Activated naive CD4-positive, alpha-beta T cell treated with anti-CD3 and anti-CD28 coated beads for 36 hours (primary cell): ENCODE data around the gene HESX1. TPM values are rescaled to one million over a fixed set of nuclear protein-coding genes. Genes with fewer than 3 reads are reported as not detected.

Experiments
- CTCF ChIA-PET: fragments of 350-600 bp; sonication (Branson Sonifier 250); formaldehyde crosslinking; loops from one replicate; lab custom pipeline; 2021; ENCODE audit warnings: antibody characterized with exemption; lab: Charles Lee
- DNase-seq: peaks from one replicate; pipeline ENCODE4 v3.0.0-alpha.2; 2020
- H3K27ac Mint-ChIP-seq: one replicate; pipeline ENCODE4 v1.8.0; 2021; ENCODE audit warnings: mild to moderate bottlenecking, mixed read lengths
- H3K27me3 Mint-ChIP-seq: one replicate; pipeline ENCODE4 v1.8.0; 2021; ENCODE audit warnings: low read depth, mixed read lengths
- H3K36me3 Mint-ChIP-seq: one replicate; pipeline ENCODE4 v1.8.0; 2021; ENCODE audit warnings: low read depth, mixed read lengths
- H3K4me1 Mint-ChIP-seq: one replicate; pipeline ENCODE4 v1.8.0; 2021; ENCODE audit warnings: low read depth, mixed read lengths
- H3K4me3 Mint-ChIP-seq: one replicate; pipeline ENCODE4 v1.8.0; 2021; ENCODE audit warnings: mild to moderate bottlenecking, moderate library complexity, mixed read lengths
- H3K9me3 Mint-ChIP-seq: one replicate; pipeline ENCODE4 v1.8.0; 2021; ENCODE audit warnings: mixed read lengths
- intact Hi-C: fragments of 100-400 bp; cut with micrococcal nuclease; formaldehyde crosslinking; loops from one replicate; pipeline ENCODE4 v1.15.1; 2023
- total RNA-seq, 2 experiments: library from RNA; stranded (reverse); gene quantifications; one replicate each; pipeline ENCODE4 v1.2.3, GENCODE V29; 2021

HESX1 gene
- total RNA-seq, 2 experiments from 2014 or later = 1.5 to 1.6 TPM

DNA sequence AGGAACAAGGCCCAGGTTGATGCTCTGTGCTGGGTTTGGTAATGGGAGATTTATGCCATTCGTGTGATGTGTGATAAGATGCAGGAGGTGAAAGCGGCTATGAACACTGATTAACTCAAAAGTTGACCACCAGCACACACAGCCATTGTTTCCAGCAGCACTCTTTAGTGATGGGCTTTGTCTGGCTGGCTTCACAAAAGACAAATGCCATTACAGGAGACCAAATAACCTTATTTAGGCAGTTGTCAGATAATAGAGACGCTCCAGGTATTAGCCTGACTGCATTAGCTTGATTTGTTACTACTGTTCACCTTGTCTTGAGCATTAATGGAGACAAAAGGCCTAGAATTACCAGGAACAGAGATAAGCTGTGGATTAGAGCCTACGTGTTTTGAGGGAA, 5.1 kb downstream of the HESX1 start:
- Mint-ChIP-seq H3K27ac (no peak overlapping the region), H3K27me3 (peaks cover 6% of the 10 kb centered on the region), H3K36me3 (no peaks in the 10 kb centered on the region), H3K4me3 (no peak overlapping the region), H3K4me1 (no peaks in the 10 kb centered on the region), H3K9me3 (no peaks in the 10 kb centered on the region)
- CTCF ChIA-PET = no interaction called here
- no peak for DNase-seq
- intact Hi-C loops = no loop called here

DNA sequence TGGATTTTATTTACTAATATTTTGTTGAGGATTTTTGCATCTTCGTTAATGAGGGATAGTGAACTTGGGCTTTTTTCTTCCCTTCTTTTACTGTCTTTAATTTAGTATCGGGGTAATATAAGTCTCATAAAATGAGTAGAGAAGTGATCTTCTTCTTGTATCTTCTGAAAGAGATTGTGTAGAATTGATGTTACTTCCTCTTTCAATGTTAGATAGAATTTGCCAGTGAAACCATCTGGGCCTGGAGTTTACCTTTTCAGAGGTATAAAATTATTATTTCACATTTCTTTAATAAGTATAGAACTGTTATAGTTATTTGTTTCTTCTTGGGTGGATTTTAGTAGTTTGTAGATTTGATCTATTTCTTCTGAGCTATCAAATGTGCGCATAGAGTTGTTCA, 7.8 kb downstream of the HESX1 start:
- intact Hi-C loops = no loop called here
- Mint-ChIP-seq H3K4me1 (no peaks in the 10 kb centered on the region), H3K27ac (no peak overlapping the region), H3K4me3 (no peak overlapping the region), H3K9me3 (no peaks in the 10 kb centered on the region), H3K27me3 (peaks cover 6% of the 10 kb centered on the region), H3K36me3 (no peaks in the 10 kb centered on the region)
- no peak for DNase-seq
- CTCF ChIA-PET = no interaction called here

DNA sequence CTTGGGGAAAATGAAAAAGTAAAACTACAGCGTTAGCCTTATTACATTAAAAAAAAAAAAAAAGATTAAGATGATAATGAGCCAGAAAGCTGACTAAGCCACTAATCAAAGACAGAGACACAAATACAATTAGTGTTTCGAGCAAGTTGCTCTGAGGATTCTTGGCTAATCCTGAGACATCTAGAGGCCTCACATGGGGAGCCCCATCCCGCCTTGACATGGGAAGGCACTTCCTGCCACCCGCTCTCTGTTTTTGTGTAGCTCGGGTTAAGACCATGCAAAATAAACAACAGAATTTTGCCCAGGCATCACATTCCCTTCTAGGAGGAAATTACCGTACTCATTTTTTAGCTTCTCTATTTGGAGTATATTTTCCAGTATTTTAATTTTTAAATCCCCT, 15.3 kb downstream of the HESX1 start:
- CTCF ChIA-PET = interaction anchor here (0.7 to 1.0 kb wide), 2 partner anchors 15 to 118 kb away, joined by 3 read pairs; no protein-coding TSS in a partner anchor
- Mint-ChIP-seq H3K27ac (no peak overlapping the region), H3K9me3 (no peaks in the 10 kb centered on the region), H3K27me3 (no peaks in the 10 kb centered on the region), H3K36me3 (no peaks in the 10 kb centered on the region), H3K4me3 (no peak overlapping the region), H3K4me1 (no peaks in the 10 kb centered on the region)
- no peak for DNase-seq
- intact Hi-C loops = no loop called here

DNA sequence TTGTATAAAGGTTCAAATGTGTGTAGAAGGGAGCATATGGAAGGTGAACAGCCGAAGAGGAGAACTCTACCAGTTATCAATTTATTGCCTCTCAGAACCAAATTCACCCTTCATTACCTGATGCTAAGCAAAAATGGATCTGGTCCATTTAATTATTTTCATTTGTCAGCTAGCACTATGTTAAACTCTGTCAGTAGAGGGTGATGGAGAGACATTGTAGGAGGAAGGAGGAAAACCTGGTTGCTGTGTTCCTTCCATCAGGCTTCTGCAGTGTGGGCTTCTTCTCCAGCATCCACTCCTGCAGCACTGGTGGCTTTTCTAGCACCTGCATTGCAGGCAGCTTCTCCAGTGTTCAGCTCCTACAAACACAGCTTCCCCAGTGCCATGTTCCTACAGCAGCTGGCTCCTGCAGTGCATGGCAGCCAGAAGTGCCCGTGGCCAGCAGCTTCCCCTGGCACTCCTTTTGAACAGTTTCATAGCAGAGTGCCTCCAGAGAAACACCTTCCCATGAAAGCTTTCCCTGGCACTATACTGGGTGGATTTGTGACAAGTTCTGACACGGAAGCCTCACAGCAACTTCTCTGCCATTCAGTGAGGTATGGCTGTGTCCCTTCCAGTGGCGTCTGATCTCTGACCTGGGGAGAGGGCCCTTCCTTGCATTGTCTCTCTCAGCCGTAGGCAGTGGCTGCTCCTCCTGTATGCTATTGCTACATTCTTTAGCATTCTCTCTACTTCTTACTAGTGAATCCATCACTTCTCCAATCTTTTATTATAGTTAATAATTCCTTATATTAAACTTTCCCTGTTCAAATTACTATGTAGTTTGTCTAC, 20.0 kb downstream of the HESX1 start:
- intact Hi-C loops = loop anchor here (10.0 kb wide), 3 partner anchors 375 to 675 kb away; partner anchors contain the start of gene PDE12
- H3K9me3 Mint-ChIP-seq = no peaks in the 10 kb centered on the region
- no peaks in the 10 kb centered on the region for H3K4me1 Mint-ChIP-seq
- DNase-seq = no peak
- no peaks in the 10 kb centered on the region for H3K36me3 Mint-ChIP-seq
- H3K27me3 Mint-ChIP-seq = peaks cover 3% of the 10 kb centered on the region
- no peak overlapping the region for H3K27ac Mint-ChIP-seq
- CTCF ChIA-PET = no interaction called here
- H3K4me3 Mint-ChIP-seq = no peak overlapping the region

DNA sequence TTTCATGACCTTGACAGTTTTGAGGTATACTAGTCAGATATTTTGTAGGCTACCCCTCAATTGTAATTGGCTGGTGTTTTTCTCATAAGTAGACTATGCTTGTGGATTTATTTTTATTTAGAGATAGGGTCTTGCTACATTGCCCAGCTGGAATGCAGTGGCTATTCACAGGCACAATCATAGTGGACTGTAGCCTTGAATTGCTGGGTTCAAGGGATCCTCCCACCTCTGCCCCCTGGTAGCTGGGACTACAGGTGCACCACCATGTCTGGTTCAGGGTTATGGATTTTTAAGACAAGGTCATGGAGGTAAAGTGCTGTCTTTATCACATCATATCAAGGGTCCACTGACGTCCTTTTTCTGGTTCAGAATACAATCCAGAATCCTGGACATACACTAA, 23.7 kb downstream of the HESX1 start:
- Mint-ChIP-seq H3K27ac (no peak overlapping the region), H3K4me1 (no peaks in the 10 kb centered on the region), H3K4me3 (no peak overlapping the region), H3K27me3 (peaks cover 6% of the 10 kb centered on the region), H3K36me3 (no peaks in the 10 kb centered on the region), H3K9me3 (no peaks in the 10 kb centered on the region)
- intact Hi-C loops = loop anchor here (10.0 kb wide), 3 partner anchors 379 to 679 kb away; partner anchors contain the start of gene PDE12
- CTCF ChIA-PET = no interaction called here
- no peak for DNase-seq

DNA sequence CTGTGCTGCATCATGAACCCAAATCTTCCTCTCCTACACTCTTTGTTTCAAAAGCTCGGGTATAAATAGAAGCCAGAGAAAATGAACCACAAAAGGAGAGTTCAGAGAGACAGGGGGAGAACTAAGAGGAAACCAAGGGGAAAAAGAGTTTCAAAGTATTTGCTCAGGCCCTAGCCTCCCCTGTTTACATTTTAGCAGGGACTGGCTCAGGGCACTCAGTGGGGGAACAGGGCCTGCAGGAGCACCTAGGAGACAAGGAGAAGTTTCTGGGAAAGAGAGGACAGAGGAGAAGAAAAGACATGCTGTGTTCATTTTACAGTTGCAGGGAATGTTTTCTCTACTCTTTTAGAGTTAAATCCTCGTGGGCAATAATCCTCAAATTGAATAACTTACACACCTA, 26.1 kb downstream of the HESX1 start:
- no peak for DNase-seq
- Mint-ChIP-seq H3K4me3 (no peak overlapping the region), H3K27ac (no peak overlapping the region), H3K4me1 (peaks cover 2% of the 10 kb centered on the region), H3K9me3 (no peaks in the 10 kb centered on the region), H3K36me3 (no peaks in the 10 kb centered on the region), H3K27me3 (peaks cover 22% of the 10 kb centered on the region)
- CTCF ChIA-PET = interaction anchor here (1.0 kb wide), 1 partner anchor 22 kb away, joined by 3 read pairs; no protein-coding TSS in a partner anchor
- intact Hi-C loops = loop anchor here (10.0 kb wide), 3 partner anchors 381 to 681 kb away; partner anchors contain the start of gene PDE12

DNA sequence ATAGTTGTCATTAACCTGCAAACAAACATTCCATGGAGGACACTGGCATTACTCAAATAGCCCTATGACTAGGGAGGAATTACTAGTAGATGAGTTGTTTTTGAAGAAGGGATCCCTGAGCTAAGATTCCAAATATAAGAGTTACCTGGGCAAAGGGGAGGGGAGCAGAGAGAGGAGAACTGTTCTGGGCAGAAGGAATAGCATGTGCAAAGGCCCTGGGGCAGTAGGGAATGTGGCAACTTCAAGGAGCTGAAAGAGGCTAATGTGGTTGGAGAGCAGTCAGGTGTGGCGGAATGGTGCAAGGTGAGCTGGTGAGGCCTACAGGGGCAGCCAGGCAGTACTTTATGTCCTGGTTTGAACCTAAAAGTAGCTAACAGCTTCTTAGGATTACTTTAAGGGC, 28.8 kb downstream of the HESX1 start:
- no peak for DNase-seq
- H3K36me3 Mint-ChIP-seq = no peaks in the 10 kb centered on the region
- no peak overlapping the region for H3K27ac Mint-ChIP-seq
- CTCF ChIA-PET = interaction anchor here (0.5 to 2.8 kb wide), 10 partner anchors 7 to 997 kb away, joined by 3 to 20 read pairs (median 4); no protein-coding TSS in a partner anchor
- no peaks in the 10 kb centered on the region for H3K9me3 Mint-ChIP-seq
- H3K27me3 Mint-ChIP-seq = peaks cover 44% of the 10 kb centered on the region
- H3K4me1 Mint-ChIP-seq = peaks cover 2% of the 10 kb centered on the region
- H3K4me3 Mint-ChIP-seq = no peak overlapping the region
- intact Hi-C loops = loop anchor here (1.0 to 10.0 kb wide), 6 partner anchors 56 to 684 kb away; partner anchors contain the start of genes APPL1 and PDE12

DNA sequence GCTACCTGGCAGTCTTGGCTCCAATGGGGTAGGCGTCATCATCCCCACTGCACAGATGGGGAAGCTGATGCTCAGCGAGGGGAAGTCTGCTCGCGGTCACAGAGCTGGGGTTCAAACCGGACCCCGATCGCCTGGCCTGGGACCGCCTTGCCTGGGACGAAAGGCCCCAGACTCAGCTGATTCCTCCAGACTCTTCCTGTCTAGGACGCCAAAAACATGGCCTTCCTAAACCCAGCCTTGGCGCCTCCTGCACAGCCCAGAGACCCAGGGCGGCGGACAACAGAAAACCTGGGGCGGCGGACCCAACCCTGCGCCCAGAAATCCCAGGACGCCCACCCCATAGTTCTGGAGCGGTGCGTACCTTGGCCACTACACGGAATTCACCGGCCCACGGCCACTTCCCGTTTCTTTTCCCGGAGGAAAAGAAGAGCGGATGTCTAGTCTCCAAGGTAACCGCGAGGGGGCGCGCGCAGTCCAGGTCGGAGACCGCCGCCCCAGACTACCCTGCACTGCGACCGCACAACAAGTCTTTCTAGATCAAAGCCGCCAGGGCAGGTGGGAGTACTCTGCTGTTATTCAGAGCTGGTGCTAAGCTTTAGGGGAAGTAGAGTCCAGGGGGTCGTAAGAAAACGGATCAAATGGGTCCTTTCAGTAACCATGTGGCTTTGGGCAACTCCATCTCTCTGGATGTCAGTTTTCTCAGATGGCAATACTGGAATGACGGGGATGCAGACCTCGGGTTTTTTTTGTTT, 29.7 kb downstream of the HESX1 start:
- H3K36me3 Mint-ChIP-seq = no peaks in the 10 kb centered on the region
- H3K9me3 Mint-ChIP-seq = no peaks in the 10 kb centered on the region
- peaks cover 2% of the 10 kb centered on the region for H3K4me1 Mint-ChIP-seq
- peak; percentile 77 for DNase-seq
- no peak overlapping the region for H3K27ac Mint-ChIP-seq
- intact Hi-C loops = loop anchor here (1.0 to 10.0 kb wide), 6 partner anchors 57 to 685 kb away; partner anchors contain the start of genes APPL1 and PDE12
- CTCF ChIA-PET = interaction anchor here (0.5 to 2.8 kb wide), 18 partner anchors 8 to 998 kb away, joined by 3 to 20 read pairs (median 4); partner anchors contain the start of genes APPL1 and HESX1
- H3K27me3 Mint-ChIP-seq = peaks cover 49% of the 10 kb centered on the region
- H3K4me3 Mint-ChIP-seq = peak overlapping the region; percentile 60

DNA sequence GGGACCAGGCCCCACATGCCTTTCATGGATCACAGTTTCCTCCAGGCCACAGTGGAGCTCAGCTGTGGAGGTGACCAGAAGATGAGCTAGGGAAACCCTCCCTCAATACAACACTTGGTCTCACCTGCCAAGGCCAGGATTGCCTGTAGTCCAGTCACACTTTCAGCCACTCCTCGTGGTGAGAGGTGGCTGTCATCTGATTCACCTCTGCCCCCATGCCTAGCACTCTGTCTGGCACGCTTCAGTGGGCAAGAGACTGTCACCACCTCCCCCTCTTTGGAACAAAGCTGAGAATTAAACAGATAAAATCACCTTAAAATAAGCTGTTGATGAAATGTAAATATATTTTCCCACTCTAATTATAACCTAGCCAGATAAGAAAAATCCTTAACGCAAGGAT, 30.7 kb downstream of the HESX1 start:
- Mint-ChIP-seq H3K4me1 (peaks cover 6% of the 10 kb centered on the region), H3K4me3 (no peak overlapping the region)
- intact Hi-C loops = no loop called here

DNA sequence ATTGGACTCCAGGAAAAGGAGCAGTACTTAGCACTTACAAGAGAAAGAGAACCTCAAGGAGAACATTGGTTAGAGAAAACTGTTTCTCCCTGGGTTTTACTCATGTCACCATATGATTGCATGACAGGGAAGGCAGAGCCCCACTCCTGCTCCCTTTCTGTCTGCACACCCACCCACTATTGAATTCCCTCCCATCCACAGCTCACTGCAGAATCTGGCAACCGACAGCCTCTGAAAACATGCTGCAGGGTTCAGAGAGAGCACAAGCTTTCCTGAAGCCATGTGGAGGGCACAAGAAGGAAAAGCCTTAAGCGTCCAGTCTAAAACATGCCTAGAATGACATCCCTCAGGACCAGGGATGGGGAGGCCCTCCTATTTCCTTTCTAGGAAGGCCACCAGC, 31.6 kb downstream of the HESX1 start:
- CTCF ChIA-PET = interaction anchor here (0.6 to 1.0 kb wide), 2 partner anchors 8 to 111 kb away, joined by 3 read pairs; no protein-coding TSS in a partner anchor
- Mint-ChIP-seq H3K27me3 (peaks cover 60% of the 10 kb centered on the region), H3K27ac (no peak overlapping the region), H3K36me3 (no peaks in the 10 kb centered on the region), H3K9me3 (no peaks in the 10 kb centered on the region), H3K4me1 (peaks cover 9% of the 10 kb centered on the region), H3K4me3 (no peak overlapping the region)
- intact Hi-C loops = no loop called here
- no peak for DNase-seq

More for the DNA sequence above, 30.7 kb downstream of the HESX1 start:
- peaks cover 53% of the 10 kb centered on the region for H3K27me3 Mint-ChIP-seq
- no peaks in the 10 kb centered on the region for H3K36me3 Mint-ChIP-seq
- CTCF ChIA-PET = interaction anchor here (0.7 to 2.8 kb wide), 13 partner anchors 9 to 279 kb away, joined by 3 to 20 read pairs (median 5); partner anchors contain the start of genes APPL1 and HESX1
- no peaks in the 10 kb centered on the region for H3K9me3 Mint-ChIP-seq
- no peak for DNase-seq
- no peak overlapping the region for H3K27ac Mint-ChIP-seq

DNA sequence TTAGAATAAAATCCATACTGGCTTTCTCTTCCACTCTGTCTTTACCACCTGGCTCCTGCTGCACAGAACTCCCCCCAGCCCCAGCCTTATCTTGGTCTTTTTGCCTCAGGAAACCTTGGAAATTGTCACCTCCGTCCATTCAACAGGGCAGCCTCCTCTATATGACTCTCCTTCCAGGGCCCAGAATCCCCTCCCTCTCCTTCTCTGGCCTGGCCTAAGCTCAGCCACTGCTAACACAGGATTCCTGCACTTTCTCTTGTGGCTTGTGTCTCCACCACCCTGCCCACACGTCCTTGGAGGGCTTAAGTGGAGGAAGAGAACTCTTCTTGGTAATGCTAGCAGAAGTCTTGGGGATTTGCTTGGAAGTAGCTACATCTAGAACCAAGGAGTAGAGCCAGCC, 33.1 kb downstream of the HESX1 start:
- intact Hi-C loops = no loop called here
- no peaks in the 10 kb centered on the region for H3K36me3 Mint-ChIP-seq
- H3K4me3 Mint-ChIP-seq = no peak overlapping the region
- no peaks in the 10 kb centered on the region for H3K9me3 Mint-ChIP-seq
- CTCF ChIA-PET = interaction anchor here (0.7 kb wide), 1 partner anchor 121 kb away, joined by 4 read pairs; no protein-coding TSS in a partner anchor
- H3K27ac Mint-ChIP-seq = no peak overlapping the region
- peaks cover 68% of the 10 kb centered on the region for H3K27me3 Mint-ChIP-seq
- peaks cover 9% of the 10 kb centered on the region for H3K4me1 Mint-ChIP-seq
- no peak for DNase-seq

DNA sequence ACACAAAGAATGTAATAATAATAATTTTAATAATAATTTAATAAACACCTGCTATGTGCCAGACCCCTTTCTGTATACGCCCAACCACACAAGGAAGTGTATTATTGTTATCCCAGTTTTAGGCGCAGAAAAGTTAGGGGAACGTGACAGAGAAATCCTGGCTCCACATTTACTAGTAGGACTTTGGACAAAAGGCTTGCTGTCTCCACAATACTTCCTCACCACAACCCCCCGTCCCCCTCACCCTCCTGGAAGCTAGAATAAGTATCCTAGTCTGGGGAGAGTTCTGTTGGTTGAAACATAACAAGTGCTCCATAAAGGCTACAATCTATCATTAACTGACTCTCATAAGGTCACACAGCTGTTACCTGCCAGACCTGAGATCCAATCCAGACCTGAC, 34.1 kb downstream of the HESX1 start:
- peaks cover 71% of the 10 kb centered on the region for H3K27me3 Mint-ChIP-seq
- peaks cover 9% of the 10 kb centered on the region for H3K4me1 Mint-ChIP-seq
- H3K36me3 Mint-ChIP-seq = no peaks in the 10 kb centered on the region
- peak overlapping the region; percentile 62 for H3K4me3 Mint-ChIP-seq
- no peak overlapping the region for H3K27ac Mint-ChIP-seq
- intact Hi-C loops = no loop called here
- no peak for DNase-seq
- CTCF ChIA-PET = interaction anchor here (0.5 to 1.0 kb wide), 4 partner anchors 65 to 509 kb away, joined by 3 to 4 read pairs (median 3); no protein-coding TSS in a partner anchor
- no peaks in the 10 kb centered on the region for H3K9me3 Mint-ChIP-seq
